Measurements from ENCODE around the gene XXYLT1.
"Not testable (repeated sequence)": the region's sequence is repeated elsewhere in the genome, so short reads cannot be mapped to it uniquely, and the experiment has no call there.

Gene XXYLT1

DNA sequence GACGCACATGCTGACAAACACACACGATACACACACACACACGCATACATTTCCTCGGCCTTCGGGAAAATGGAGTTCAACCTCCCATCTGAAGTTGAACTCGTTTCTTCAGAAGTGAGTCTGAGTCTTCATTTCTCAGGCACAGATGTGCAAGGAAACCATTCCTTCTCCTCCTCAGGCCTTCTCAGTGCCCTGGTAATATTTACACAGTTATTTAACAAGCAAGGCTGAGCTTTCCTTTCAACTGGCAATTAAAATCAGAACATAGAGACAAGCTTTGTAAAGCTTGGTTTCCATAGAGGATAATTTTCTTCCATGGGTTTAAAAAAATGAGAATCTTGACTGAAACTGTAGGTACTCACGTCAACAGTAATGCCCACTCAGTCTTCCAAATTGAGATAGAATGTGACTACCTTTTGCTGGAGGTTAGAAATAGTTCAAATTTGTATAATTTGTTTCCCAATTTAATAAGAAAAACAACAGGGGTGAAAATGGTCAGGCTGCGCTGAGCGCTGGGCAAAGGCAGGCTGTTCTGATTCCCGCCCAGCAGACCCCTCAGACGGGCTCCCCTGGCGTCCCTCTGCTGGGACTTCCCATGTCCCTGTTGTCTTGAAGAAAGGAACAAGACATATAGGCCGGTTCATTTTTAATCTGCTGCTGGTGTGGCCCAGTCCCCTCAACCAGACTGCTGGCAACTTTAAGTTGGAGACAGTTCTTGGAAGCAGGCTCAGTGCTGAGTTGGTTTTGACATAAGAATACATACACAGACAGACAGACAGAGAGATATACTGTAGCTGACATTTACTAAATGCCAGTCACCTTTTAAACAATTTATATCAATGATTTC lies 174.3 kb downstream of the XXYLT1 start:
- no peak for DNase-seq (ENCODE audit: low read depth in 2 of 2)

DNA sequence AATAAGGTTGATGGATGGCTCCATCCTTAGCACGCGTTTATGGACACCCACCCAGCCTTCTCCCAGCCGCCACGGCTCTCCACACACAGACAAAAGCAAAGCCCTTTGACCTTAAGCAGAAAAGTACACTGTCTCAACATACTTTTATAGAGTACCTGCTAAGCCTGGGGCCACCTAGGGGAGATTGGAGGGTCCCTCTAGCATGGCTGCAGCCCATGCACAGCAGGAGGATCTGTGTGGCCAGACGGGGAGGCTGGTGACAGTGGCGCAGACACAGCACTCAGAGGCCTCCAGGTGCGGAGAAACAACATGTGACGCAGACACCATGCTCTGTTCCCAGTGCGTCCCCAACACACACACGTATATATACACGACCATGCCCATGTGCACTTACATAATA lies 174.9 kb downstream of the XXYLT1 start:
- DNase-seq (ENCODE audit: low read depth in 2 of 2) = no peak

DNA sequence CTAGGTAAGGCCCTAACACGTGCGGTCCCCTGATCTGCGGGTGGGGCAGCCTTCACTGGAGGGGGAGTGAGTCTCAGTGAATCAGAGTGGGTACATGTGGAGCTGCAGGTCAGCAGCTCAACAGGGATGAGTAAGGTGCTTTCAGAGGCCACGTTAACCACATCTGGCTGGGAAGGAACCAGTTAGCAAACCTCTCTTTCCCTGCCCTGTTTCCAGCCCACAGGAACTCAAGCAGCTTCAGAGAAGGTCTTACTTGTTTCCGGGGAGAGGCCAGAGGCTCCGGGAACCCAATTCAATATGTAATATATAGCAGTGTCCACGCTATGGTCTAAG lies 175.3 kb downstream of the XXYLT1 start:
- no peak for DNase-seq (ENCODE audit: low read depth in 2 of 2)

DNA sequence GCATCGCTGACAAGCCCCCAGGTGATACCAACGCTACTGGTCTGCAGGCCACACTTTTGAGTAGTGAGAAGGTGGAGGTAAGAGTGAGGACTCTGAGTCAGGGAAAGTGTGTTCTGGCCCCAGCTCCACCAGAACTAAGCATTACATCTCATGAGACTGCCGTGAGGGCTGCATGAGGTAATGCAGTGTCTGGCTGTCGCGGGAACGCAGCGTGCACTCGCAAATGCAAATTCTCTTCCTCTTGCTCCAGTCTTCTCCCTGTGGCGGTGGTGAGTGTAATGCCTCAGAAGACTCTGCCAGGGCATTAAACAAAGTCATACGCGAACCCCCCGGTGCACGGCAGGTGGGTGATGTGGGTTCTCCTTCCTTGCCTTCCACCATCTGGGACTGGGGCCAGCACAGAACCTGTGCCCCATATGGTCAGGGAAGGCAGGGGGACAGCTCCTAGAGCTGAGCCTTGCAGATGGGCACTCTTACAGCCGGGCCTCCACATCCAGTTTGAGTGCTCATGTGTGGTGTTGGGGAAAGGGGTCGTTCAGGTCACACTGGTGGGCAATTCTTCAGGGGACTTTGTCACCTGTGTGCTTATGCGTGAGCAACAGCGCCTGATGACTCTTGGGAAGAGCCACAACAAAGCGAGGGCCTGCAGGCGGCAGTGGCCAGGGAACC lies 175.8 kb downstream of the XXYLT1 start:
- no peak for DNase-seq (ENCODE audit: low read depth in 2 of 2)

DNA sequence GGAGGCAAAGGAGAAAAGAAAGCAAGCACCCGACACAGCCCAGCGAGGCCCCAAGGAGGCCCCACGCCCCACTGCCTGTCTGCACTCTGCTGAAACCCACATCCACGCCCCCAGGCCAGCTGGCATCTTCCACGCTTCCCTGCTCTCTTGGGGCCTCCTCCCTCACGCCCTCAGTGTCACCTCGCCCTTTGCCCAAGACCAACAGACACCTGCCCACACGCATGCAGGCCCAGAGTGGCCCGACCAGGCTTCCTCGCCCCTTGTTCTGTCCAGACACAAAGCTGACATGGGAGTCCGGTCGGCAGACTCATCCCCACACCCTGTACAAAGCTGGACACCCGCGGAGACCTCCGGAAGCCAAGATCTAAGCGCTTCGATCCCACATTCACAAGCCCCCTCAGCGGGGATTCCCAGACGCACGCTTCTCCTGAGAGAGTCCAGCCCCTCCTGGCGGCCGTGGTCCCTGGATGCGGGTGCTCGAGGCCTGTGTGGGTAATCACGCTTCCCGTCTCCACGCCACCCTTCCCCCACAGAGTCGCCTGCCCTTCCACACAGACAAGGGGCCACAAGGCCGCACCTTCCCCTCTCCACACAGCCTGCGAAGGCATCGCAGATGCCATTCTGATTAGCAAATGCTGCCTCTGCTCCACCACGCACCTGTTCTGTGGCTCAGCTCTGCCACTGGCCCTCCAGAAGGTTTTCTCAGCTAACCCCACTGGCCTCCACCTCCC lies 176.6 kb downstream of the XXYLT1 start:
- DNase-seq (ENCODE audit: low read depth in 2 of 2) = no peak

DNA sequence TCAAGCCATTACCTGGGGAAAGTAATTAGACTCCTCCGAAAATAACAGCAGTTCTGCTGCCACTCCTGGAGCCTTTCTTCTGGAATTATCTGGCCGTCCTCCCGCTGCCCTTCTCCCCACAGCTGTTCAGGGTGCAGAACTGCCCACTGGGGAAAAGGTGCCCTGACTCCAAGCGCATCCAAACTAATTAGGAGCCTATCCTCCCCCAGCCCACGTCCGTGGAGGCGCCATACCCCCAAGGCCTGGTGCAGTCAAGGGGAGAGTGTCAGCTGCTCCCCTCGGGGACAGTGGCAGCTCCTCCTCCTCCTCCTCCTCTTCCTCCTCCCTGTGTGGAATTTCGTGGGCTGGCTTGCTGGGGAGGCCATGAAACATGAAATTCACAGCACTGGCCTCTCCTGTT lies 177.2 kb downstream of the XXYLT1 start:
- no peak for DNase-seq (ENCODE audit: low read depth in 2 of 2)

DNA sequence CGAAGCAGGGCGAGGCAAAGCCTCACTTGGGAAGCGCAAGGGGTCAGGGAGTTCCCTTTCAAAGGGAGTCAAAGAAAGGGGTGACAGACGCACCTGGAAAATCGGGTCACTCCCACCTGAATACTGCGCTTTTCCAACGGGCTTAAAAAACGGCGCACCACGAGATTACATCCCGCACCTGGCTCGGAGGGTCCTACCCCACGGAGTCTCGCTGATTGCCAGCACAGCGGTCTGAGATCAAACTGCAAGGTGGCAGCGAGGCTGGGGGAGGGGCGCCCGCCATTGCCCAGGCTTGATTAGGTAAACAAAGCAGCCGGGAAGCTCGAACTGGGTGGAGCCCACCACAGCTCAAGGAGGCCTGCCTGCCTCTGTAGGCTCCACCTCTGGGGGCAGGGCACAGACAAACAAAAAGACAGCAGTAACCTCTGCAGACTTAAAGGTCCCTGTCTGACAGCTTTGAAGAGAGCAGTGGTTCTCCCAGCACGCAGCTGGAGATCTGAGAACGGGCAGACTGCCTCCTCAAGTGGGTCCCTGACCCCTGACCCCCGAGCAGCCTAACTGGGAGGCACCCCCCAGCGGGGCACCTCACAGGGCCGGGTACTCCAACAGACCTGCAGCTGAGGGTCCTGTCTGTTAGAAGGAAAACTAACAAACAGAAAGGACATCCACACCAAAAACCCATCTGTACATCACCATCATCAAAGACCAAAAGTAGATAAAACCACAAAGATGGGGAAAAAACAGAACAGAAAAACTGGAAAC lies 182.9 kb downstream of the XXYLT1 start:
- not testable (repeated sequence) for DNase-seq (ENCODE audit: low read depth in 2 of 2)

DNA sequence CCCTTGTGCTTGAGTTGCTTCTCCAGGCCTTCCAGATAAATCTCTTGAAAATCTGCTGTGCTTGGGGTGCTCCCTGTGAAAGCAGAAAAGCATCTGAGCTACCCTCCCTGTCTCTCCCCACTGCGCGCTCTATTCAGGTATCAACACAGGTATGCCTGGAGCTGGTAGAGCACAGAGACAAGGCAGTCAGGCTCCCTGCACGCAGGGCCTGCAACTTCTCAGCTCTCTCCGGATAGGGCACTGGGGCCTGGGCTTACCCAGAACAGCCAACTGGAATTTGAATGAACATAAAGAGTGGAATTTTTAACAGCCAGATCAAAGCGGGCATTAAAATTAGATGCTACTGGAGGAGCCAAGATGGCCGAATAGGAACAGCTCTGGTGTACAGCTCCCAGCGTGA lies 183.6 kb downstream of the XXYLT1 start:
- no peak for DNase-seq (ENCODE audit: low read depth in 2 of 2)

DNA sequence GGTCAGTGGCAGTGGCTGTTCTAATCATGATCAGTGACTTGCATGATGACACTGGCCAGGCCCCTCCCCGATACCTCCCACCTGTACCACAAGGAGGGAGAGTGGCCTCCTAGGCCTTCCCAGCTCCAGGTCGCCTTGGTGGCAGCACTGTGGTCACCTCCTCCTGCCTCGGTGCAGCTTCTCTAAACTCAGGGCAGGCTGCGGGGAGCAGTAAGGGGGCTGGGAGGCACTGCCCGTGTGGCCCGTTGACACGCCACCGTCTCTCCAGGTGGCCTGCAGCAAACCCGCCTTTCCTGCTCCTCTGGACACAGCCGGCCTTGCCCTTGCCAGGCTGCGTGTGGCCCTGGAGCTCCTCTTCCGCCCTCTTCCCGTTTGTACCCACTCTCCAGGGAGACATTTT lies 184.1 kb downstream of the XXYLT1 start:
- no peak for DNase-seq (ENCODE audit: low read depth in 2 of 2)

DNA sequence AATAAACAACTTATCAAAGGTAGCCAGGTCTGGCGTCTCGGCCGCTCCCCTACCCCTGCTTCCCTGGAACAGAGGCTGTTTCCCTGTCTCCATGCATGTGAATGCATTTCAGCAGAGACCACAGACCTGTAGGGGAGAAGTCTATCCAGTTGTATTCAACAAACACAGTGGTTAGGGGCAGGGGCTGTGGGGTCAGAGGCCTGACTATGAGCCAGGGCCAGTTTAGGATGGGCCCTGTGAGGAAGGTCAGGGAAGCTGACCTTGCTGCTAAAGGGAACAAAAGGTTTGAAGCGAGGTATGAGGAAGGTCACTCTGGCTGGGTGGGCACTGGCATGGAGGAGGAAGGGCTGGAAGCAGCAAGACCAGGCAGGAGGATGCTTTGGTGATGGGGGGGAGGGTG lies 184.6 kb downstream of the XXYLT1 start:
- no peak for DNase-seq (ENCODE audit: low read depth in 2 of 2)

DNA sequence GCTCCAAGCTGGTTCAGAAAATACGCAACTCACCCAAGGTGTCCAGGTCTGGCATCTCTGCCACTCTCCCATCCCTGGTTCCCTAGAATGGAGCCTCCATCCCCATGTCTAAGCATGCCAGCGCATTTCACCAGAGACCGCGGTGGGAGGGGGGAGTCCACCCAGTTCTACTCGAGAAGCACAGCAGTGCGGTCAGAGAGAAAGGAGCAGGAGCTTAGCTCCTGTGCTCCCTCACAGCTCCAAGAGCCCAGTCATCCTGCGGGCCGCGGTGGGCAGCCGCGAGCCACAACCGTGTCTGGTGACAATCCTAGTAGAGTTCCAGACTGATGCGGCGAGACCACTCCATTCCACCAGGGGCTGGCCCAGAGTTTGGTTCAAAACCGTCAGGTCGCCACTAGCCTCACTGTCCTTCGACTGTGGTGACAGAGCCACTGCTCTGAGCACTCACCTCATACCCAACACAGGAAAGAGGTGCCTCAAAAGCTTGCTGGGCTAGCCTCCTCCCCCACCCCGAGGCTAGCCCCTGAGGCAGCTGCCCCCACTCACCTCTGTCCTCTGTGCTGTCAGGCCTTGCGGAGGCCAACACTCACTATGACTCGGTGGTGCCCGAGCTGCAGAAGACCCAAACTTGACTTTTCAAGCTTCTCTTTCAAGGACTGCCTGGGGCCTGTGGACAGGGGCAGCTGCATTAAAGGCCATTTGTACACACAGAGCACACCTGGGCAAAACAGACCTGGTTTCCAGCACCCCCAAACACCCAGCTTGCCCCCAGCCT lies 185.4 kb downstream of the XXYLT1 start:
- DNase-seq (ENCODE audit: low read depth in 2 of 2) = no peak

DNA sequence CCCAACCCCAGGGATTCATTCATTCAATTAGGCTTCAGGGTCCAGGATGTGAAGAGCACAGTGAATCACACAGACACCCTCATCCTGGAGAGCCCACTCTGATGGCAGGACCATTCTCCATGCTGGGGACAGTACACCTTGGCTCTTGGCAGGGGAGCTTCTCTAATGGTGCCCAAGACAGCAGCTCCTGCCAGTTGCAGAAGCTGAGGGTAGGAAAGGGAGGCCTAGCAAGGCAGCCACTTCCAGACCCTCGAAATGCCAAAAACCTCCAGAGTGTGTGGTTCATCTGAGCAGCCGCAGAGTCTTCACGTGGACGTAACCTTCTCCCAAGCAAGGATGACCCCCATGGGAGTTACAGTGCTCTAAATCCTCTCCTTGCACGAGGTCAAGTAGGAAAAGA lies 186.2 kb downstream of the XXYLT1 start:
- no peak for DNase-seq (ENCODE audit: low read depth in 2 of 2)

DNA sequence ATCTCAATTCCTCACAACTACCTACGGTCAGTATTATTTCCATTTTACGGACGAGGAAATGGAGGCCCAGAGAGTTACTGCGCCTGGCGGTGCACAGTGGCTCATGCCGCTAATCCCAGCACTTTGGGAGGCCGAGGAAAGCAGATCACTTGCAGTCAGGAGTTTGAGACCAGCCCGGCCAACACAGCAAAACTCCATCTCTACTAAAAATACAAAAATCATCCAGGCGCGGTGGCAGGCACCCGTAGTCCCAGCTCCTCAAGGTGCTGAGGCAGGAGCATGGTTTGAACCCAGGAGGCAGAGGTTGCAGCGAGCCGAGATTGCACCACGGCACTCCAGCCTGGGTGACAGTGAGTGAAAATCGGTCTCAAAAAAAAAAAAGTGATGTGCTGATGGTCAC lies 187.3 kb downstream of the XXYLT1 start:
- no peak for DNase-seq (ENCODE audit: low read depth in 2 of 2)

DNA sequence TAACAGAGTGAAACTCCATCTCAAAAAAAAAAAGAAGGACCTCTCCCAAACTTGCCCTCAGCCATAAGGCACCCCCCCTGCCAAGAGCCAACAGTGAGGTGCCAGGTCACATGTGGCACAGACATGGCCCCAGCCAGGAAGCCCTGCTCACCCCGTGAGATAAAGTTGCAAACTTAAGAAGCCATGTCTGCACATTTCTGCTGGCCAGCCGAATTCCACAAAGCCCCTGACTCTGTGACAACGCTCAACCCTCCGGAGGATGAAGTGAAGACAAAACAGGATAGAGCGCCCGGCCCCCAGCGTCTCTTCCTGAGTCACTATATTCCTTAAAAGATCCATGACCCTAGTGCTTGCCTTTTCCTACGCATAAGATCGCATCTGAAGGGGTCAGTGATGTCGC lies 188.1 kb downstream of the XXYLT1 start:
- no peak for DNase-seq (ENCODE audit: low read depth in 2 of 2)

DNA sequence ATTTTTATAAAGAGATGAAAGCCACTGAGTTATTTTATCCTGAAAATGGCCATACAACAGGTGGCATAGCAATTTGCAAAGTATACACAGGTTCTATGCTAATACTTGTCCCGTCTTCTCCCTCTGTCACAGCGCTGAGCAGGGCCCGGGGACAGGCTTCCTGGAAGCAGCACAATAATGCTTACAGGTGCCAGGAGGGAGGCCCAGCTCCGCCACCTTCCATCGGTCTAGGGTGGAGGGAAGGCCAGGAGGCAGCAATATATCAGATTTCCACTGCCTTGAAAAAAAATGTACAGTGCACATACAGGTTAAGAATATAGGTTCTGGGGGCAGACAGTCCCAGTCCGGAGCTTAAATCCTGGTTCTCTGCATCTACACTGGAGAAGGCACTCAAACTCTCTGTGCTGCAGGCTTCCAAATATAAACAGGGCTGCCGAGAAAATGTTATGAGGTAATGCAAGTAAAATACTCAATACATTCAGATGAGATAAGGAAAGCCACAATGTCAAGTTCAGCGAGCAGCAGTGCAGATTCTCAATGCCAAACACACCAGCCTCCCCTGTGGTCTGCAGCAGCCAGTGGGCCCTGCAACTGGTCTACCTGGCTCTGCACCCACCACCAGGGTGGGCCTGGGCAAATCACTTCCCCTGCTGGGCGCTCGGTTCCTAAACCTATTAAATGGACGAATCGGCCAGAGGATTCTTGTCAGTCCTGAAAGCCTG lies 189.6 kb downstream of the XXYLT1 start:
- no peak for DNase-seq (ENCODE audit: low read depth in 2 of 2)

DNA sequence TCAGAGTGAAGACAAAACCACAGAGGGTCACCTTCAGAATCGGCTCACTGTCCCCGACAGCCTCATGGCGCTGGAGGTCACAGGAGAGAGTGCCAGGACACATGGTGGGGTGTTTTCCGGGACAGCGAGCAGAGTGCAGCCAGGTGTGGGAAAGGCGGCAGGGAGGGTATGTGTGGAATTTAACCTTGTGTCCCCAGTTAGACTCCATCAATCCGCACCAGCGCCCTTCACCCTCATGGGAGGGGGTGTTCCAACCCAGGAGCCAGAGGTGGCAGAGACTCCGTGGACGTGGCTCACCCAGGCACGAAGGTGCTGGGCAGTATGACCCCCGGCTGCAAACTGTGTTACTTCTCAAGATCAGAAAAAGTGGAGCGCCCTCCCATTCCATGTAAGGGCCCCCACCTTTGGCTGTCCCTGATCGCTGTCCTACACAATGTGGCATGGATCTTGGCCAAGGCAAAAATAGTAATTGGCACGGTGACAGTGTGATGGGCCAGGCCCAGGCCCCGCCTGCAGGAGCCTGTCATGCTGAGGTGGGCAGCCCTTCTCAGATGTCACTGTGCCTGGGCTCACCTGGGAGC lies 190.3 kb downstream of the XXYLT1 start:
- DNase-seq (ENCODE audit: low read depth in 2 of 2) = no peak

DNA sequence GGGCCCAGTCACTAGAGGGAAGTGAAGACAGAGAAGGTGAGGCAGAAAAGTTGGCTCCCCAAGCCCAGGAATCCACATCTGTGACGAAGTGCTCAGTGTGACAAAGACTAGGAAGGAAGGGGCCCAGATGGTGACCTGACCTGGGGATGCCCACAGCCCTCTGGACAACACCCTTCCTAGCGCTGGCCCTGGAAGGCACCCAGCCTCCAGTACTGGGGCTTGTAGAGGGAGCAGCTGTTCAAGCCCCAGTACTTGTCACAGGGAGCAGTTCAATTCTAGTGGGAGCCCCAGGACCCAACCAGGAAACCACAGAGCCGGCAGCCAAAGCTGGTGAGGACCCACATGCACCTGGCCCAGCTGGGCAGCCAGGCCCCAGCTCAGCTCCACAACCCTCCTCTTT lies 190.8 kb downstream of the XXYLT1 start:
- no peak for DNase-seq (ENCODE audit: low read depth in 2 of 2)

DNA sequence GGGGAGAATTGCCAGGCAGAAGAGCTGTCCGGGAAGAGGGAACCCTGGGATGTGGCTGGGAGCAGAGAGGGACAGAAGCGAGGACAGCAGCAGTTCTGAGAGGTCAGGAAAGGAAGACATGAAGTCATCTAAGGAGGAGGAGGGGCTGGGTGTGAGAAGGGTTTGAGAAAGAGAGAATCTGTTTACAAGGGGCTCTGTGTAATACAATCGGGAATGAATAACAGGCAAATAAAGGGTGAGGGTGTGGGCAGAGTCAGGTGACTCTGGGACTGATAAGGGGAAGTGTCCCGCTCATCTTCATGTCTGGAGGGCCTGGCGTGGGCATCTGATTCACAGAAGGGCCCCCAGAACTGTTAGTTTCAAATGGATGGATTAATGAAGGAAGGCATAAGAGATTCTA lies 191.3 kb downstream of the XXYLT1 start:
- no peak for DNase-seq (ENCODE audit: low read depth in 2 of 2)

DNA sequence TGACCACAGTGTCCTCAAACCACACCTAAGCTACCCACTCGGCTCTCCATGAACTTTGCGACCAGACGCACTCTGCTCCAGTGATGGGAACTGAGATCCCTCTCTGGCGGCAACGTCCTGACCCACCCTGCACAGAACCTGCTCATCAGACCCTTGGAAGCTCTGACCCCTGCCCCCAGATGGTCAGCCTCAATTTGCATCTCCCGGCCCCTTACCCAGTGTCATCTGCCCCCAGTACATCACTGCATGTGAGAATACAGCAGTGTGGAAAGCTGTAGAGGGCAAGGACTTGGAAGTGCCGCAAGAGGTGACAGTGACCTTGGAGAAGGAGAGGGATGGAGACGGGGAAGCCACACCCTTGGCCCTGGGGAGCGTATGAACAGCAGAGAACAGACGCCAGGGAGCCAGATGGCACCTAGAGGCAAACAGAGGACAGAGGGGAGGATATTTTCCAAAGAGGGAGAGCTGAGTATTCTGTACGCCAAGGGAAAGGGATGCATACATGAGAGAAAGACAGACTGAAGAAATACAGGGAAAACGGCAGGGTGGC lies 192.0 kb downstream of the XXYLT1 start:
- DNase-seq (ENCODE audit: low read depth in 2 of 2) = no peak
